Adrenal gland (tissue), 5 donors: ENCODE measurements around the gene ACOX2.

Experiments used
- CTCF ChIP-seq, 6 experiments: fragments of 450-650 bp in 4 of 6; fragments of 200-600 bp in 2 of 6; sonication (generic) in 1 of 6; IDR thresholded peaks; 1 replicate in 5 of 6; 2 replicates in 1 of 6; pipeline versions ENCODE4 v1.5.1 to v1.8.0; 2016 to 2021; ENCODE audit warnings: antibody characterized with exemption in 6 of 6, mild to moderate bottlenecking in 2 of 6, moderate library complexity in 1 of 6
- POLR2A ChIP-seq, 2 donors: fragments of 450-650 bp; IDR thresholded peaks; one replicate each; pipeline ENCODE4 v1.6.1; 2017; ENCODE audit warnings: antibody characterized with exemption in 2 of 2, mild to moderate bottlenecking in 2 of 2, moderate library complexity in 1 of 2
- donor health status: DM: no; HTN: no; CAD: no.

DNA sequence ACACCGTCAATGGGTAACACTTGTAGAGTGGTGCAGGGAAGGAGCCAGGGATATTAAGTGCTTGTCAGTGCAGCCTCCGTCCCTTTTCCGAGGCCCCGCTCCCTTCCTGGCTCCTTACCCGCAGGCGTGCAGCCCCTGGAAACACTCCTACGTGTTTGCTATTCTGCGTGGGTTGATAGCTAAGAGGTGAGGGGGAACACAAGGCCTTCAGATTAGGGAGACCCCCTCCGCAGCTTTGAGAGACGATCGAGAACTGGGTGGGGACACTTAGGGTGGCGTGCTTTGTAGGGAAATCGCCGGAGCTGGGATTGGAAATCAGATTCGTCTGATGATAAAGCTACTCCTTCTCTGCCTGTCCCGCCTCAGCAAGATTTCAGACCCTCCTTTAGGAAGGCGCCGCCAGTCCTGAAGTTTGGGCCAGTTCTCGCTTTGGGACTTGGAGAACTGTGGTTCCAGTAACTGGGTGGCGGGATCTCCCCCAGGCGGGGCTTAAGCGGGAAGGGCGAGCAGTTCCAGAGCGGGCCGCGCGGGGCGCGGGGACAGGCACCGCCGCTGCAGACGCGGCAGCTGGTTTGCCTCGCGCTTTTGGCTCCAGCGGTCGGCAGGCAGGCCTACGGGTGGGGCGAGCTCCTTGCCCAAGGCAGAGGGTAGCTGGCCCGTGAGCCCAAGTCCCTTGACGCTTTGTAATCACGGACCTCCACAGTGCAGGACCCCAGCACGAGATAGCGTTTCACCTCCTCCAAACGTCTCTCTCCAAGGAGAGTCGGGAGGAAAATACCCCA lies 48.2 kb upstream of the ACOX2 start:
- TF ChIP-seq CTCF (IDR thresholded peaks at IDR 0.05), result peak; percentile 61 to 87 (median 77)
- TF ChIP-seq POLR2A (IDR thresholded peaks at IDR 0.05), result no peak
